GM12874 (cell line): Measurements from ENCODE around the gene GALK1.
A peak's percentile ranks its signal among the peaks of the same experiment; 100 is the strongest.

Experiments used
- TF ChIP-seq, protein P1 (sequence below): IDR thresholded peaks from 2 replicates; pipeline ENCODE4 v1.5.1; 2011; ENCODE audit warnings: low read depth, mild to moderate bottlenecking, control low read depth, low read length, moderate library complexity; ENCODE audit not compliant: insufficient read depth

The GALK1 gene

GRCh38 chr17:75764711-75765421 lies at the start of gene GALK1:
Gene GALK1, minus strand, starts transcription at chr17:75765192. Its CDS starts 56 bp downstream, at chr17:75765136.
- TF ChIP-seq, protein P1, sequence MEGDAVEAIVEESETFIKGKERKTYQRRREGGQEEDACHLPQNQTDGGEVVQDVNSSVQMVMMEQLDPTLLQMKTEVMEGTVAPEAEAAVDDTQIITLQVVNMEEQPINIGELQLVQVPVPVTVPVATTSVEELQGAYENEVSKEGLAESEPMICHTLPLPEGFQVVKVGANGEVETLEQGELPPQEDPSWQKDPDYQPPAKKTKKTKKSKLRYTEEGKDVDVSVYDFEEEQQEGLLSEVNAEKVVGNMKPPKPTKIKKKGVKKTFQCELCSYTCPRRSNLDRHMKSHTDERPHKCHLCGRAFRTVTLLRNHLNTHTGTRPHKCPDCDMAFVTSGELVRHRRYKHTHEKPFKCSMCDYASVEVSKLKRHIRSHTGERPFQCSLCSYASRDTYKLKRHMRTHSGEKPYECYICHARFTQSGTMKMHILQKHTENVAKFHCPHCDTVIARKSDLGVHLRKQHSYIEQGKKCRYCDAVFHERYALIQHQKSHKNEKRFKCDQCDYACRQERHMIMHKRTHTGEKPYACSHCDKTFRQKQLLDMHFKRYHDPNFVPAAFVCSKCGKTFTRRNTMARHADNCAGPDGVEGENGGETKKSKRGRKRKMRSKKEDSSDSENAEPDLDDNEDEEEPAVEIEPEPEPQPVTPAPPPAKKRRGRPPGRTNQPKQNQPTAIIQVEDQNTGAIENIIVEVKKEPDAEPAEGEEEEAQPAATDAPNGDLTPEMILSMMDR = peak; percentile 82

GRCh38 chr17:75814021-75814395 lies 49.0 kb upstream of the GALK1 start:
- TF ChIP-seq, protein P1 = no peak

GRCh38 chr17:75813081-75814020 lies 48.4 kb upstream of the GALK1 start:
- TF ChIP-seq, protein P1 = no peak

GRCh38 chr17:75812096-75813013 lies 47.4 kb upstream of the GALK1 start:
- TF ChIP-seq, protein P1 = no peak

- TF ChIP-seq, protein P1 = no peak
These were observed 46.2 kb upstream of the GALK1 start for GRCh38 chr17:75811174-75811573.

GRCh38 chr17:75810216-75810615 lies 45.2 kb upstream of the GALK1 start:
- TF ChIP-seq, protein P1 = no peak

- TF ChIP-seq, protein P1 = no peak
These were observed 44.7 kb upstream of the GALK1 start for GRCh38 chr17:75809631-75810111.
